ENCODE results near the gene TRIP12.

DNA sequence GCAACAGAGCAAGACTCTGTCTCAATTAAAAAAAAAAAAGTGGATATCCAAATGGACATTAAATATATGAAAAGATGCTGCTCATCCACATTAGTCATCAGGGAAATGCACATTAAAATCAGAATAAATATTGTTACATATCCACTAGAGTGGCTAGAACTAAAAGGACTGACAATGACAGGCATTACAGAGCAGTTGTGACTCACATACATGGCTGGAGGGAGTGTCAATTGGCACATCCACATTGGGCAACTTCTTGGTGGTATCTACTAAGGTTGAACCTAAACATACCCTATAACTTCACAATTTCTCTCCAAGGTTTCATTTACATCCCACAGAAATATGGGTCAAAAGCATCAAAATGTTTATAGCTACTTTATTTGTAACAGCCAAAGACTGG, 193.4 kb downstream of the TRIP12 start:
- TF ChIP-seq GATA2 (IDR thresholded peaks at IDR 0.05; ENCODE audit: low read depth, low read length), result no peak
- TF ChIP-seq GATA3 (IDR thresholded peaks at IDR 0.05; ENCODE audit: low read depth, low read length), result no peak
